HG02798 (cell line): ENCODE data around the gene OPRL1.
A peak's percentile ranks its signal among the peaks of the same experiment; 100 is the strongest.

Experiments used
- ATAC-seq: cut with Tn5 transposase; IDR thresholded peaks from one replicate; pipeline ENCODE4 v1.9.1; 2021; ENCODE audit warnings: mild to moderate bottlenecking; ENCODE audit not compliant: unreplicated experiment, poor library complexity

Gene OPRL1

GRCh38 chr20:64101731-64102621 is 22.1 kb downstream of the OPRL1 start:
- ATAC-seq, result peak; percentile 49

GRCh38 chr20:64102647-64103354 is 22.9 kb downstream of the OPRL1 start:
- ATAC-seq, result no peak

- no peak for ATAC-seq
Measured at GRCh38 chr20:64103871-64104666, 24.2 kb downstream of the OPRL1 start.

- no peak for ATAC-seq
Measured at GRCh38 chr20:64104667-64105451, 25.0 kb downstream of the OPRL1 start.

- ATAC-seq, result no peak
Measured at GRCh38 chr20:64105846-64106434, 26.1 kb downstream of the OPRL1 start.

GRCh38 chr20:64106435-64106961 is 26.6 kb downstream of the OPRL1 start:
- no peak for ATAC-seq

- no peak for ATAC-seq
Measured at GRCh38 chr20:64106981-64107735, 27.3 kb downstream of the OPRL1 start, which contains the start of gene NPBWR2. Gene NPBWR2, minus strand, starts transcription at chr20:64107565. Its CDS starts 734 bp downstream, at chr20:64106831.

- ATAC-seq, result no peak
Measured at GRCh38 chr20:64107736-64108457, 28.0 kb downstream of the OPRL1 start.

GRCh38 chr20:64108731-64109681 is 29.1 kb downstream of the OPRL1 start:
- no peak for ATAC-seq

GRCh38 chr20:64109831-64110391 is 30.0 kb downstream of the OPRL1 start:
- ATAC-seq, result no peak

- no peak for ATAC-seq
Measured at GRCh38 chr20:64110411-64111068, 30.7 kb downstream of the OPRL1 start.

GRCh38 chr20:64111841-64112641 is 32.2 kb downstream of the OPRL1 start:
- ATAC-seq, result no peak

GRCh38 chr20:64112691-64113443 is 33.0 kb downstream of the OPRL1 start:
- no peak for ATAC-seq

GRCh38 chr20:64113444-64113775 is 33.5 kb downstream of the OPRL1 start:
- no peak for ATAC-seq
